ENCODE results near the gene CYB561.

CYB561 gene

DNA sequence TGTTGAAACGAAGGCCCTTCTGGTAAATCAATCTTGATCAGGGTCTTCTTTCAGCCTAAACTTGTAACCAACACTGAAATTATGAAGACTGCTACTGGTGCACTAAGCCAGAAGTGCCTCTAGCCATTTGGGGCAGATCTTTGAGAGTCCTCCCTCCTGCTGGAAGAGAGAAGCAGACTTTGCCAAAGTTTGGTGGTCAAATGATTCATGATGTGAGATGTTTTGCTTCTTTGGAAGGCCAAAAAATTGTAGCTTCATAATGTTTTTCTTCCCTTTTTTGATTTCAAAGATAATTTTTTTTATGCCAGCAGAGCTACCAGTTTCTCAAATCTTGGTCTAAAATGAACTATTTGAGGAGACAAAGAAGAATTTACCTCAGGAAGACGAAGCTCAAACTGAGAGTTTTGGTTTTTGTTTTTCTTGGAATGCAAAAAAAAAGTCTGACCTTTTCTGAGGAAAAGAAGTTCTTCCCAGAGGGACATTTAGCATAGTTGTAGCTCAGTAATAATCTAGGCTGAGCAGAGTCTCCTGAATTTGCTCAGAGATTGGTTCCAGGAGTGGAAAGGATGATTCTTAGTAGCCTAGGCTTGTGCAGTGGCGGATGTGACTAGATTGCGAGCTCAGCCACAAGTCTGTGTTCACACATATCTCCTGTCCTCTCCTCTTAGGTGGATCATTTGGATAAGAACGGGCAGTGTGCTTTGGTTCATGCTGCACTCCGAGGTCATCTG is 50.9 kb downstream of the CYB561 start (continued):
- TF ChIP-seq, protein P1, sequence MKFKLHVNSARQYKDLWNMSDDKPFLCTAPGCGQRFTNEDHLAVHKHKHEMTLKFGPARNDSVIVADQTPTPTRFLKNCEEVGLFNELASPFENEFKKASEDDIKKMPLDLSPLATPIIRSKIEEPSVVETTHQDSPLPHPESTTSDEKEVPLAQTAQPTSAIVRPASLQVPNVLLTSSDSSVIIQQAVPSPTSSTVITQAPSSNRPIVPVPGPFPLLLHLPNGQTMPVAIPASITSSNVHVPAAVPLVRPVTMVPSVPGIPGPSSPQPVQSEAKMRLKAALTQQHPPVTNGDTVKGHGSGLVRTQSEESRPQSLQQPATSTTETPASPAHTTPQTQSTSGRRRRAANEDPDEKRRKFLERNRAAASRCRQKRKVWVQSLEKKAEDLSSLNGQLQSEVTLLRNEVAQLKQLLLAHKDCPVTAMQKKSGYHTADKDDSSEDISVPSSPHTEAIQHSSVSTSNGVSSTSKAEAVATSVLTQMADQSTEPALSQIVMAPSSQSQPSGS (tag by site-specific recombination; IDR thresholded peaks at IDR 0.05; ENCODE audit: low read depth), result no peak

DNA sequence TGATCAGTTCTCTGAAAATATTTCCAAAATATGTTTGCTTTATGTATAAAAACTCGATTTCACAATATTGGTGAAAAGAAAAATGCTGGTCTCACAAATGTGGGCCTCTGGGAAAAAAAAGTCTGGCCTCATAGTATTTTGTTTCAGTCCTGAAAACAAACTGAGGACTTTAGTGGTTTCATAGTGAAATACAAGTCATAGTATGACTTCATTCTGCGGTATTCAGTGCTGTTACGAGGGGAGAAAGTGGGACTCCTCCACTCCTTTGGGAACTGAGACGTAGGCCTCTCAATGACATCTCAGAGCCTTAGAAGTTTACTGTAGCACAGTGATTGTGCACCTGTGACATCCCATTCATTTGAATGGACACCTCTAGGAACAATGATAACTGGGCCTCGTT is 56.0 kb downstream of the CYB561 start:
- Histone ChIP-seq H3K4me1 (ENCODE audit: control insufficient read depth, insufficient read depth, low read length) (no peaks in the 10 kb centered on the region), H3K27ac (ENCODE audit: extremely low read depth, low read depth, low read length) (no peak overlapping the region), H3K36me3 (ENCODE audit: control insufficient read depth in 2 of 2, insufficient read depth in 1 of 2, low read length in 2 of 2) (peaks cover 0 to 31% of the 10 kb centered on the region in 2 experiments; a peak in 1 of 3 replicates), H3K9me3 (ENCODE audit: control insufficient read depth, insufficient read depth, low read depth, low read length) (no peaks in the 10 kb centered on the region), H3K4me3 (ENCODE audit: low read depth, low read length) (no peak overlapping the region)
- ChIA-PET CTCF (interaction anchor here (3.3 kb wide), 1 partner anchor 17 kb away, joined by 21 read pairs; no protein-coding TSS in a partner anchor), POLR2A (no interaction called here)
- TF ChIP-seq ZNF707 (tag by site-specific recombination; IDR thresholded peaks at IDR 0.05), result no peak
- TF ChIP-seq, protein P1 (tag by site-specific recombination; IDR thresholded peaks at IDR 0.05; ENCODE audit: low read depth), result no peak
- TF ChIP-seq, protein P2, sequence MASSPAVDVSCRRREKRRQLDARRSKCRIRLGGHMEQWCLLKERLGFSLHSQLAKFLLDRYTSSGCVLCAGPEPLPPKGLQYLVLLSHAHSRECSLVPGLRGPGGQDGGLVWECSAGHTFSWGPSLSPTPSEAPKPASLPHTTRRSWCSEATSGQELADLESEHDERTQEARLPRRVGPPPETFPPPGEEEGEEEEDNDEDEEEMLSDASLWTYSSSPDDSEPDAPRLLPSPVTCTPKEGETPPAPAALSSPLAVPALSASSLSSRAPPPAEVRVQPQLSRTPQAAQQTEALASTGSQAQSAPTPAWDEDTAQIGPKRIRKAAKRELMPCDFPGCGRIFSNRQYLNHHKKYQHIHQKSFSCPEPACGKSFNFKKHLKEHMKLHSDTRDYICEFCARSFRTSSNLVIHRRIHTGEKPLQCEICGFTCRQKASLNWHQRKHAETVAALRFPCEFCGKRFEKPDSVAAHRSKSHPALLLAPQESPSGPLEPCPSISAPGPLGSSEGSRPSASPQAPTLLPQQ (tag by site-specific recombination; IDR thresholded peaks at IDR 0.05), result no peak

GRCh38 chr17:63387656-63388340 is 58.3 kb downstream of the CYB561 start:
- ChIA-PET CTCF (interaction anchor here (1.4 kb wide), 1 partner anchor 224 kb away, joined by 5 read pairs; no protein-coding TSS in a partner anchor), POLR2A (no interaction called here)
- no peak overlapping the region for H3K4me3 ChIP-seq (ENCODE audit: low read depth, low read length)
- no peaks in the 10 kb centered on the region for H3K9me3 ChIP-seq (ENCODE audit: control insufficient read depth, insufficient read depth, low read depth, low read length)
- H3K4me1 ChIP-seq (ENCODE audit: control insufficient read depth, insufficient read depth, low read length), result no peaks in the 10 kb centered on the region
- no peak for TF ChIP-seq KLF8 (tag by site-specific recombination; IDR thresholded peaks at IDR 0.05)
- no peak overlapping the region for H3K27ac ChIP-seq (ENCODE audit: extremely low read depth, low read depth, low read length)
- H3K36me3 ChIP-seq (ENCODE audit: control insufficient read depth in 2 of 2, insufficient read depth in 1 of 2, low read length in 2 of 2), result peaks cover 0 to 24% of the 10 kb centered on the region in 2 experiments; a peak in 1 of 3 replicates

GRCh38 chr17:63382826-63383225 is 63.3 kb downstream of the CYB561 start:
- no peaks in the 10 kb centered on the region for H3K4me1 ChIP-seq (ENCODE audit: control insufficient read depth, insufficient read depth, low read length)
- POLR2A ChIA-PET, result no interaction called here
- no peaks in the 10 kb centered on the region for H3K9me3 ChIP-seq (ENCODE audit: control insufficient read depth, insufficient read depth, low read depth, low read length)
- CTCF ChIA-PET, result no interaction called here
- H3K4me3 ChIP-seq (ENCODE audit: low read depth, low read length), result no peak overlapping the region
- TF ChIP-seq ZNF830 (tag by site-specific recombination; IDR thresholded peaks at IDR 0.05; ENCODE audit: low read depth) (no peak), ZNF121 (tag by site-specific recombination; IDR thresholded peaks at IDR 0.05) (no peak), ZNF324 (tag by site-specific recombination; IDR thresholded peaks at IDR 0.05) (no peak)
- peaks cover 0 to 4% of the 10 kb centered on the region in 2 experiments; a peak in 1 of 3 replicates for H3K36me3 ChIP-seq (ENCODE audit: control insufficient read depth in 2 of 2, insufficient read depth in 1 of 2, low read length in 2 of 2)
- no peak overlapping the region for H3K27ac ChIP-seq (ENCODE audit: extremely low read depth, low read depth, low read length)
